Skeletal muscle satellite cell (primary cell): ENCODE results near the gene REEP2.

ENCODE experiments used
- H3K27me3 ChIP-seq: 2 replicates; pipeline ENCODE4 v1.7.0; 2013; ENCODE audit warnings: low read length; ENCODE audit not compliant: control insufficient read depth, insufficient read depth
- H3K36me3 ChIP-seq: 2 replicates; pipeline ENCODE4 v1.7.0; 2013; ENCODE audit warnings: mild to moderate bottlenecking, control low read depth, low read length; ENCODE audit not compliant: insufficient read depth
- H3K4me1 ChIP-seq: 2 replicates; pipeline ENCODE4 v1.7.0; 2013; ENCODE audit warnings: low read length; ENCODE audit not compliant: control insufficient read depth, insufficient read depth
- H3K4me2 ChIP-seq: 2 replicates; pipeline ENCODE4 v1.7.0; 2013; ENCODE audit warnings: mild to moderate bottlenecking, low read length
- H3K4me3 ChIP-seq: 2 replicates; pipeline ENCODE4 v1.7.0; 2013; ENCODE audit warnings: low read length
- H3K9ac ChIP-seq: 2 replicates; pipeline ENCODE4 v1.7.0; 2013; ENCODE audit warnings: mild to moderate bottlenecking, low read depth, low read length, moderate library complexity
- H3K9me3 ChIP-seq: replicated peaks from 2 replicates; pipeline ENCODE4 v1.7.0; 2013; ENCODE audit warnings: mild to moderate bottlenecking, control low read depth, low read length

REEP2 gene

DNA sequence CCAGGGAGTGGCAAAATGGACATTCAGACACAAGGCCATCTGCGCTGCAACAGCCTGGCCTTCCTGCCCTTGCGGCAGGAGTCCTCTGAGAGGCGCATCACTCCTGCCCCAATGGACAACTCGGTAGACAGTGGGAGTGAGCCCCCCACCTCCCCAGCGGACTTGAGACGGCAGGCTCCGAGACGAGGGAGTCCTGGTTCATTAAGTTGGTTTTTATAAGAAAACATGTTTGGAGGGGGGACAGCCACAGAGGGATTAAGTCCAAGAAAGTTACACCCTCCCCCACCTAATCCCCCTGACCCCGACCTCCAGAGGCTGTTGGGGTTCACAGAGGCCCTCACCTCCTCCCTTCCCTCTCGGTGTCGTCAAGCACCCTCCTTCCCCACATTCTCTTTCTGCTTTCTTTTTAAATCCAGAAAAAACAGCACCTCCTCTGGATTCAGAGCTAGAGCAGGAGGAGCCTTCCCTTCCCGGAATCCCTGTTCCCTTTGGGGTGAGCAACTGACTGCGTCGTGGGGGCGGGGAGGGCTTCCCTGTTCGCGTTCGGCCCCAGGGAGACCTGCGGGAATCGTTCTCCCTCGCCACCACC, 24.7 kb downstream of the REEP2 start:
- no peaks in the 10 kb centered on the region for H3K9me3 ChIP-seq
- peak overlapping the region; percentile 99 for H3K4me2 ChIP-seq
- peak overlapping the region; percentile 97 for H3K9ac ChIP-seq
- H3K27me3 ChIP-seq: no peaks in the 10 kb centered on the region
- H3K4me1 ChIP-seq: peaks cover 23% of the 10 kb centered on the region
- peaks cover 29% of the 10 kb centered on the region for H3K36me3 ChIP-seq
- H3K4me3 ChIP-seq: peak overlapping the region; percentile 86

DNA sequence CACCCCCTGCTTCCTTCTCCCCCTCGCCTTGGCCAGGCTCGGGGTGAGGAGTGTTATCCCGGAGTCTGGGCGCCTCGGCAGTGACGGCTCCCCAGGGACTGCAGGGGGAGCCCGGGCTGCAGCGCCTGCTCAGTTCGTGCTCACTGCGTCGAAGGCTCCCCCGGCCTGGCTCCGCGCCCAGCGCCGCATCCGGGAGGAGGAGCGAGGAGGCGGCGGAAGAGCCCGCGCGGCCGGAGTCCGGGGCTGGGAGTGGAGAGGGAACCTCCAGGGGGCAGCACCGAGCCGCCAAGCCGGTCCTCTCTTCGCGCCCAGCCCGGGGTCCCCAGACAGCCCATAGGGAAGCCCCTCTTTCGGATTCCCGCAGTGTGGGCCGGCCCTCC, 25.1 kb downstream of the REEP2 start:
- Histone ChIP-seq H3K4me1 (peaks cover 27% of the 10 kb centered on the region), H3K36me3 (peaks cover 34% of the 10 kb centered on the region), H3K9ac (peak overlapping the region; percentile 97), H3K4me2 (peak overlapping the region; percentile 99), H3K9me3 (no peaks in the 10 kb centered on the region), H3K4me3 (peak overlapping the region; percentile 86), H3K27me3 (no peaks in the 10 kb centered on the region)

DNA sequence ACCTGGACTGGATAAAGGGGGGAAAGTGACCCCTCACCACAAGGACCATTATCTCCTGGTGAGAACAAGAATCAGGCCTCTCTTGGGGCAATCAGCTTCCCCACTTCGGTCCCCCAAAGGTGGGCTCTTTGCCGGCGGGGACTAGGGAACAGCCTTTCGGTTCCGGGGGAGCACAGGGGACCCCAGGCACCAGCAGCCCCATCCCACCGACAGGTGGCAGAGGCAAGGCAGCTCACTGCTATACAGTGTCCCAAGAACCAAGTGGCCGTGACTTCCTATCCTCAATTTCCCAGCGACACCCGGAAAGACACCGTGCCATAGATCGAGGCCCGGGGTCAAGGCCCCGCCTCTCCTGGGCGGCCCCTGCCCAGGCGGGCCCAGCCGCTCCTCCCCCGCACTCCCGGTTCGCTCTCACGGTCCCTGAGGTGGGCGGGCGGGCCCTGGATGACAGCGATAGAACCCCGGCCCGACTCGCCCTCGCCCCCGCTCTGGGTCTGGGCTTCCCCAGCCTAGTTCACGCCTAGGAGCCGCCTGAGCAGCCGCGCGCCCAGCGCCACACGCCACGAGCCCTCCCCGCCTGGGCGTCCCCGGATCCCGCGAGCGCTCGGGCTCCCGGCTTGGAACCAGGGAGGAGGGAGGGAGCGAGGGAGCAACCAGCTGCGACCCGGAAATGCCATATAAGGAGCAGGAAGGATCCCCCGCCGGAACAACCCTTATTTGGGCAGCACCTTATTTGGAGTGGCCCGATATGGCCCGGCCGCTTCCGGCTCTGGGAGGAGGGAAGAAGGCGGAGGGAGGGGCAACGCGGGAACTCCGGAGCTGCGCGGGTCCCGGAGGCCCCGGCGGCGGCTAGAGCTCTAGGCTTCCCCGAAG, 25.8 kb downstream of the REEP2 start:
- Histone ChIP-seq H3K4me1 (peaks cover 27% of the 10 kb centered on the region), H3K9me3 (no peaks in the 10 kb centered on the region), H3K4me3 (peak overlapping the region; percentile 86), H3K4me2 (peak overlapping the region; percentile 99), H3K27me3 (no peaks in the 10 kb centered on the region), H3K9ac (peak overlapping the region; percentile 97), H3K36me3 (peaks cover 36% of the 10 kb centered on the region)

DNA sequence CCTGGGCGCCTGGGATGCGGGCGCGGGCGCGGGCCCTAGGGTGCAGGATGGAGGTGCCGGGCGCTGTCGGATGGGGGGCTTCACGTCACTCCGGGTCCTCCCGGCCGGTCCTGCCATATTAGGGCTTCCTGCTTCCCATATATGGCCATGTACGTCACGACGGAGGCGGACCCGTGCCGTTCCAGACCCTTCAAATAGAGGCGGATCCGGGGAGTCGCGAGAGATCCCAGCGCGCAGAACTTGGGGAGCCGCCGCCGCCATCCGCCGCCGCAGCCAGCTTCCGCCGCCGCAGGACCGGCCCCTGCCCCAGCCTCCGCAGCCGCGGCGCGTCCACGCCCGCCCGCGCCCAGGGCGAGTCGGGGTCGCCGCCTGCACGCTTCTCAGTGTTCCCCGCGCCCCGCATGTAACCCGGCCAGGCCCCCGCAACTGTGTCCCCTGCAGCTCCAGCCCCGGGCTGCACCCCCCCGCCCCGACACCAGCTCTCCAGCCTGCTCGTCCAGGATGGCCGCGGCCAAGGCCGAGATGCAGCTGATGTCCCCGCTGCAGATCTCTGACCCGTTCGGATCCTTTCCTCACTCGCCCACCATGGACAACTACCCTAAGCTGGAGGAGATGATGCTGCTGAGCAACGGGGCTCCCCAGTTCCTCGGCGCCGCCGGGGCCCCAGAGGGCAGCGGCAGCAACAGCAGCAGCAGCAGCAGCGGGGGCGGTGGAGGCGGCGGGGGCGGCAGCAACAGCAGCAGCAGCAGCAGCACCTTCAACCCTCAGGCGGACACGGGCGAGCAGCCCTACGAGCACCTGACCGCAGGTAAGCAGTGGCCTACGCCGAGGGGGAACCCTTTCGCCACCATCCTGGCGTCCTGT, 26.6 kb downstream of the REEP2 start, which contains the start of gene EGR1:
Gene EGR1 (plus strand): TSS at position 219 of the 864 bp plus-strand sequence. CDS start 283 bp downstream, at position 502.
- H3K27me3 ChIP-seq: no peaks in the 10 kb centered on the region
- H3K36me3 ChIP-seq: peaks cover 36% of the 10 kb centered on the region
- peaks cover 27% of the 10 kb centered on the region for H3K4me1 ChIP-seq
- H3K9me3 ChIP-seq: no peaks in the 10 kb centered on the region
- peak within 1 kb of the TSS; percentile 99 for H3K4me2 ChIP-seq
- H3K9ac ChIP-seq: peak within 1 kb of the TSS; percentile 97
- peak within 1 kb of the TSS; percentile 86 for H3K4me3 ChIP-seq

DNA sequence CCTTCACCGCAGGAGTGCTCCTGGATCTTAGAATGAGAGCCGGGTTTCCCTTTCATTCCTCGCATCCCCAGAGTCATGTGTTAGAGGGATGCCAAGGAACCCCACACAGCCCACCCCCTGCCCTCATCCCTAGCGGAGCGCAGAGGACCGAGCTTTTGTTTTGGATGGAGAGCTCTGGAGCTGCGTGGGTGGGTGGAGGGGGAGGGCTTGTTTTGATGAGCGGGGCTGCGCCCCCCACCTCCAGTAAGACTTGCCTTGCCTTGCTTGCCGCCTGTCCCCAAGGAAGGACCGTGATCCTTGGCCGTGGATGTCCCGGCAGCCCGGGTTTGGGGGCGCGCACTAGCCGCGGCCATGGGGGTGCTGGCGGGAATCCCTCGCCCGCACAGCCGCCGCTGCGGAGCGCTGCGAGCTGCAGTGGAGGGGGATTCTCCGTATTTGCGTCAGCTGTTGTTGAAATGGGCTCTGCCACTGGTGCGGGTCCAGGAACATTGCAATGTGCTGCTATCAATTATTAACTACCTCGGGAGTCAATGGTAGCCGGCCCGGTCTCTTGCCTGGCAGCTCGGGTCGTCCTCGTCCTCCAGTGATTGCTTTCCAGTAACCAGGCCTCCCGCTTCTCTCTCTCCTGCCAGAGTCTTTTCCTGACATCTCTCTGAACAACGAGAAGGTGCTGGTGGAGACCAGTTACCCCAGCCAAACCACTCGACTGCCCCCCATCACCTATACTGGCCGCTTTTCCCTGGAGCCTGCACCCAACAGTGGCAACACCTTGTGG, 27.5 kb downstream of the REEP2 start:
- no peaks in the 10 kb centered on the region for H3K9me3 ChIP-seq
- no peaks in the 10 kb centered on the region for H3K27me3 ChIP-seq
- H3K4me3 ChIP-seq: peak overlapping the region; percentile 86
- H3K4me1 ChIP-seq: peaks cover 22% of the 10 kb centered on the region
- peaks cover 36% of the 10 kb centered on the region for H3K36me3 ChIP-seq
- H3K4me2 ChIP-seq: peak overlapping the region; percentile 99
- H3K9ac ChIP-seq: peak overlapping the region; percentile 86

DNA sequence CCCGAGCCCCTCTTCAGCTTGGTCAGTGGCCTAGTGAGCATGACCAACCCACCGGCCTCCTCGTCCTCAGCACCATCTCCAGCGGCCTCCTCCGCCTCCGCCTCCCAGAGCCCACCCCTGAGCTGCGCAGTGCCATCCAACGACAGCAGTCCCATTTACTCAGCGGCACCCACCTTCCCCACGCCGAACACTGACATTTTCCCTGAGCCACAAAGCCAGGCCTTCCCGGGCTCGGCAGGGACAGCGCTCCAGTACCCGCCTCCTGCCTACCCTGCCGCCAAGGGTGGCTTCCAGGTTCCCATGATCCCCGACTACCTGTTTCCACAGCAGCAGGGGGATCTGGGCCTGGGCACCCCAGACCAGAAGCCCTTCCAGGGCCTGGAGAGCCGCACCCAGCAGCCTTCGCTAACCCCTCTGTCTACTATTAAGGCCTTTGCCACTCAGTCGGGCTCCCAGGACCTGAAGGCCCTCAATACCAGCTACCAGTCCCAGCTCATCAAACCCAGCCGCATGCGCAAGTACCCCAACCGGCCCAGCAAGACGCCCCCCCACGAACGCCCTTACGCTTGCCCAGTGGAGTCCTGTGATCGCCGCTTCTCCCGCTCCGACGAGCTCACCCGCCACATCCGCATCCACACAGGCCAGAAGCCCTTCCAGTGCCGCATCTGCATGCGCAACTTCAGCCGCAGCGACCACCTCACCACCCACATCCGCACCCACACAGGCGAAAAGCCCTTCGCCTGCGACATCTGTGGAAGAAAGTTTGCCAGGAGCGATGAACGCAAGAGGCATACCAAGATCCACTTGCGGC, 28.2 kb downstream of the REEP2 start:
- Histone ChIP-seq H3K4me1 (peaks cover 22% of the 10 kb centered on the region), H3K9me3 (no peaks in the 10 kb centered on the region), H3K4me3 (peak overlapping the region; percentile 86), H3K36me3 (peaks cover 36% of the 10 kb centered on the region), H3K27me3 (no peaks in the 10 kb centered on the region), H3K4me2 (peak overlapping the region; percentile 99), H3K9ac (peak overlapping the region; percentile 86)

DNA sequence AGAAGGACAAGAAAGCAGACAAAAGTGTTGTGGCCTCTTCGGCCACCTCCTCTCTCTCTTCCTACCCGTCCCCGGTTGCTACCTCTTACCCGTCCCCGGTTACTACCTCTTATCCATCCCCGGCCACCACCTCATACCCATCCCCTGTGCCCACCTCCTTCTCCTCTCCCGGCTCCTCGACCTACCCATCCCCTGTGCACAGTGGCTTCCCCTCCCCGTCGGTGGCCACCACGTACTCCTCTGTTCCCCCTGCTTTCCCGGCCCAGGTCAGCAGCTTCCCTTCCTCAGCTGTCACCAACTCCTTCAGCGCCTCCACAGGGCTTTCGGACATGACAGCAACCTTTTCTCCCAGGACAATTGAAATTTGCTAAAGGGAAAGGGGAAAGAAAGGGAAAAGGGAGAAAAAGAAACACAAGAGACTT, 28.9 kb downstream of the REEP2 start:
- no peaks in the 10 kb centered on the region for H3K27me3 ChIP-seq
- no peaks in the 10 kb centered on the region for H3K9me3 ChIP-seq
- peak overlapping the region; percentile 86 for H3K9ac ChIP-seq
- H3K4me3 ChIP-seq: peak overlapping the region; percentile 86
- H3K4me1 ChIP-seq: peaks cover 22% of the 10 kb centered on the region
- peaks cover 36% of the 10 kb centered on the region for H3K36me3 ChIP-seq
- peak overlapping the region; percentile 99 for H3K4me2 ChIP-seq

DNA sequence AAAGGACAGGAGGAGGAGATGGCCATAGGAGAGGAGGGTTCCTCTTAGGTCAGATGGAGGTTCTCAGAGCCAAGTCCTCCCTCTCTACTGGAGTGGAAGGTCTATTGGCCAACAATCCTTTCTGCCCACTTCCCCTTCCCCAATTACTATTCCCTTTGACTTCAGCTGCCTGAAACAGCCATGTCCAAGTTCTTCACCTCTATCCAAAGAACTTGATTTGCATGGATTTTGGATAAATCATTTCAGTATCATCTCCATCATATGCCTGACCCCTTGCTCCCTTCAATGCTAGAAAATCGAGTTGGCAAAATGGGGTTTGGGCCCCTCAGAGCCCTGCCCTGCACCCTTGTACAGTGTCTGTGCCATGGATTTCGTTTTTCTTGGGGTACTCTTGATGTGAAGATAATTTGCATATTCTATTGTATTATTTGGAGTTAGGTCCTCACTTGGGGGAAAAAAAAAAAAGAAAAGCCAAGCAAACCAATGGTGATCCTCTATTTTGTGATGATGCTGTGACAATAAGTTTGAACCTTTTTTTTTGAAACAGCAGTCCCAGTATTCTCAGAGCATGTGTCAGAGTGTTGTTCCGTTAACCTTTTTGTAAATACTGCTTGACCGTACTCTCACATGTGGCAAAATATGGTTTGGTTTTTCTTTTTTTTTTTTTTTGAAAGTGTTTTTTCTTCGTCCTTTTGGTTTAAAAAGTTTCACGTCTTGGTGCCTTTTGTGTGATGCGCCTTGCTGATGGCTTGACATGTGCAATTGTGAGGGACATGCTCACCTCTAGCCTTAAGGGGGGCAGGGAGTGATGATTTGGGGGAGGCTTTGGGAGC, 29.5 kb downstream of the REEP2 start:
- H3K4me3 ChIP-seq: peak overlapping the region; percentile 86
- H3K4me1 ChIP-seq: peaks cover 22% of the 10 kb centered on the region
- no peaks in the 10 kb centered on the region for H3K27me3 ChIP-seq
- no peaks in the 10 kb centered on the region for H3K9me3 ChIP-seq
- peak overlapping the region; percentile 86 for H3K9ac ChIP-seq
- H3K36me3 ChIP-seq: peaks cover 36% of the 10 kb centered on the region
- peak overlapping the region; percentile 99 for H3K4me2 ChIP-seq

DNA sequence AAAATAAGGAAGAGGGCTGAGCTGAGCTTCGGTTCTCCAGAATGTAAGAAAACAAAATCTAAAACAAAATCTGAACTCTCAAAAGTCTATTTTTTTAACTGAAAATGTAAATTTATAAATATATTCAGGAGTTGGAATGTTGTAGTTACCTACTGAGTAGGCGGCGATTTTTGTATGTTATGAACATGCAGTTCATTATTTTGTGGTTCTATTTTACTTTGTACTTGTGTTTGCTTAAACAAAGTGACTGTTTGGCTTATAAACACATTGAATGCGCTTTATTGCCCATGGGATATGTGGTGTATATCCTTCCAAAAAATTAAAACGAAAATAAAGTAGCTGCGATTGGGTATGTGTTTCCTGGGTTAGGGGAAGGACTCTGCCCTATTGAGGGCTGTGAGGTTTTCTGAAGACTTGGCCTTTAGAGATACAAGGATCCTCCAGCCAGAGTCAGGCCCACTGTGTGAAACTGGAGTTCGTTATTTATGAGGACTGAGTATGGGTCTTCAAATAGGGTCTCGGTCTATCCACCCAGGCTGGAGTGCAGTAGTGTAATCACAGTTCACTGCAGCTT, 30.2 kb downstream of the REEP2 start:
- Histone ChIP-seq H3K9ac (peak overlapping the region; percentile 86), H3K4me1 (peaks cover 22% of the 10 kb centered on the region), H3K9me3 (no peaks in the 10 kb centered on the region), H3K4me2 (peak overlapping the region; percentile 99), H3K27me3 (no peaks in the 10 kb centered on the region), H3K36me3 (peaks cover 36% of the 10 kb centered on the region), H3K4me3 (peak overlapping the region; percentile 86)
